Left lobe of liver (tissue), 2 donors: ENCODE data around the gene ZNF507. TPM values are rescaled to one million over a fixed set of nuclear protein-coding genes. Genes with fewer than 3 reads are reported as not detected.
A peak's percentile ranks its signal among the peaks of the same experiment; 100 is the strongest.
"Not testable (repeated sequence)": the region's sequence is repeated elsewhere in the genome, so short reads cannot be mapped to it uniquely, and the experiment has no call there.

Experiments used
- ATAC-seq: fragments of 200-7000 bp; cut with Tn5 transposase; one replicate; pipeline ENCODE4 v1.9.1; 2020; ENCODE audit warnings: mild to moderate bottlenecking, moderate library complexity
- DNase-seq: peaks from one replicate; pipeline ENCODE4 v3.0.0-alpha.2; 2020; ENCODE audit warnings: low spot score
- total RNA-seq: library from RNA; stranded (reverse); gene quantifications from one replicate; pipeline ENCODE4 v1.2.1, GENCODE V29; 2021
- donor health status: DM: no; HTN: no; CAD: no; lungs with moderate emphysema.
- donor health status: DM: no; HTN: yes; CAD: no.

The ZNF507 gene
- total RNA-seq, 1 donor from 2014 or later: 7.6 TPM

GRCh38 chr19:32406161-32407003 lies 61.0 kb downstream of the ZNF507 start:
- DNase-seq (no peak), ATAC-seq (no peak)

DNA sequence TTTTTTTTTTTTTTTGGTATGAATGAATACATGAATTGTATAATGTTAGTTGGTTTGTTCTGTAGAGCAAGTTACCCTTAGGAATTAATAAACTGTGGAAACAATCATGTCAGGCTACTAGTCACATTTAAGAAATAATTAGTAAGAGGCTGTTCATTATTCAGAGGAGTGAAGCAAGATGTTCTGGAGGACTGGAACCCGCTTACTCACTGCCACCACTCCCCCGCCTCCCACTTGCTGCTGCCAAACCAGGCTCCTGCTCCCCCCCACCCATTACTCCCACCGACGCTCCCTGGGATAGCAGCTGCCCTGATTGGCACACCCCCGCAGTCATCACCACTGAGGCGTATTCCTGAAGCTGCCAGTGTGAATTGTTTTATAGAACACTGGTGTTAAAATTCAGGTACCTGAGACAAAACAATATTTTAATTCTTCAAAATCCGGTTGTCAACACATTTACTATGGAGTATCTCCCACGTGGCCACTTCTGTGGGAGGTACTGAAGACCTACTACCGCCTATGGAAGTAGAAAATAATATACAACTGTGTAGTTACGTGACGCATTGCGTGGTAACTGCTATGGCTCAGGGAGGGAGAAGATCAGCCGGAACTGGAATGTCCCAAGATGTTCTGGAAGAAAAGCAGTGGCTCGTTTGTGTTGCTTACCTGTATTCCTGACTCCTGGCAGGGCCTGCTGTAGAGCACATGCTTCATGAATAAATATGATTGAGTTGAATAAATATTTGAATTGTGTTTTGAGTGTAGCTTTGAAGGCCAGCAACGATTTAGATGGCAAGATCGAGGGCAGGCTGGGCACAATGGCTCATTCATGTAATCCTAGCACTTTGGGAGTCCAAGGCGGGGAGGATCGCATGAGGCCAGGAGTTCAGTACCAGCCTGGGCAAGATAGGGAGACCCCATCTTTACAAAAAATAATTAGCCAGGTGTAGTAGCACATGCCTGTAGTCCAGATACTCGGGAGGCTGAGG lies 61.9 kb downstream of the ZNF507 start:
- ATAC-seq (no peak), DNase-seq (no peak)

DNA sequence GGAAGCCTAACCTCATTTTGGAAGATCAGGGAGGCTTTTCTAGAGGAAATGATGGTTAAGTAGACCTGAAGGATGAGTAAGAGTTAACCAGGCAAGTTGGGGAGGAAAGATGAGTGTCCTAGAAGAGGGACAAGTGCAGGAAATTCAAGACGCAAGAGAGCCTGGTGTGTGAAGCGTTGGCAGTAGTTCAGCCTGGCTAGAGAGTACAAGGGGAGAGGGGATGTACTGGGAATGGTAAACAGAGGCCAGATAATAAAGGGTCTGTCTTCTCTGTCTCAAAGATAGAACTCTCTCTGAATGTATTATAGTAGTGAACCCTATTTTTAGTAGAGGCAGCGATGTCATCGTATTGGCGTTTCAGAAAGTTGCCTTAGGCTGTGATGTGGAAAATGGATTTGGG lies 69.8 kb downstream of the ZNF507 start:
- DNase-seq: no peak
- ATAC-seq: no peak

DNA sequence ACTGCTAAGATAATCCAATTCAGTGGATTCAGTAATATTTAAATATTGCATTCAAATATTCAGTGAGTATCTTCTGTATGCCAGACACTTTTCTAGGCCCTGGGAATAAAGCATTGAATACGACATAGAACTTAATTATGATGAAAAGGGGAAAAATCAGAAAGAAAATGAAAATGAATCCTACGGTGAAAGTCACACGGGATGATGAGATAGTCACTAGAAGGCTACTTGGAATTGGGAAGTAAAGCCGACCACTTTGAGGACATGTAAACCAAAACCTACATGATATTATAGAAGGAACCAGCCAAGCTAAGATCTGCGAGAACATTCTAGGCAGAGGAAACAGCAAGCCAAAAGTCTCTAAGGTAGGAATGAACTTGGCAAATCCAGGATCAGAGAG lies 70.3 kb downstream of the ZNF507 start:
- ATAC-seq (no peak), DNase-seq (no peak)

GRCh38 chr19:32416749-32417456 lies 71.5 kb downstream of the ZNF507 start:
- ATAC-seq (no peak), DNase-seq (no peak)

GRCh38 chr19:32418155-32418554 lies 72.7 kb downstream of the ZNF507 start:
- DNase-seq (no peak), ATAC-seq (no peak)

DNA sequence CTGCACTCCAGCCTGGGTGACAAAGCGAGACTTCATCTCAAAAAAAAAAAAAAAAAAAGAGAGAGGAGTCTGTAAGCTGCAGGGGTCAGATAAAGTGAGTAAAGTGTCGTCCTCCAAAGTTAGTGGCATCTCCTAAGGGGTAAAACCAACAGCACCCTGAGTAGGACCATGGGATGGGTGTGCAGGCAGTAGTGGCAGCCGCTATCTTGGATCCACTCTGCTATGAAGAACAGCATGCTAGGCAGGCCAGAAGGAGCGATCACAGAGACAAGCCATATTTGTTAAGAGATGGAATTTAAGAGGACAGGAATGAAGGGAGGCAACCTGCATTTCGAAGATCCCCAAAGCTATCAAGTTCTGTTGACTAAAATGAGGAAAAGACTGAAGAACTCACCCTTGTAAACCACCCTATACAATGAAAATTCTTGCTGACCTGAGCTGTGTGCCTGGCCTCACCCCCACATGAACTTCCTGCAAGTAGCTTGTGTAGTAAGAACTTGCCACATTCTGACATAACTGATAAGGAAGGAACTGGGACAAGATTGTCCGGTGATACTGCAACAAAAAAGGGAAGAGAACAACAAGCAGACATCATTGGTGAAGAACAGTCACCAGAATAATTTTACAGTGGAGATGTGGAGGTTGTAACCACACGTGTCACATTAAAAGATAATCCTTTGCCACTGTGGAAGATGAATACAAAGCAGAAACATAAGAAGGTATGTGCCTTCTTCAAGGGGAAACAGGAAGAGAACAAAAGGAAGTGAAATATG lies 76.4 kb downstream of the ZNF507 start:
- peak; percentile 62 for ATAC-seq
- no peak for DNase-seq

DNA sequence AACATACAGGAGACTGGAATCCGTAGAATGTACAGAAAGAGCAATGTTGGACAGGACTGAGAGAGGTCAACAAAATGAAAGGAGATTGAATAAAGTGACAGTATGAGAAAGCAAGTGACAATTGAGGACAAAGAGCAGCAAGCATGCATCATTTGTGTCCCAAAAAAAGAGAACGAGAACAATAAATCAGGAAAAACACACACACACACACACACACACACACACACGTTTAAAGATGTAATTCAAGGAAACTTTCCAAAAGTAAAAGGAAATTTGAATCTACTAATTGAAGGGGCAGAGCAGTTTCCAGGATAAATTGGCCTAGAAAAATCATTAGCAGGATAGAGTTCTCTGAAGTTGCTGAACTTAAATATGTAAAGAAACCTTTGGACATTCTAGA lies 77.0 kb downstream of the ZNF507 start:
- no peak for ATAC-seq
- no peak for DNase-seq

- not testable (repeated sequence) for DNase-seq, ATAC-seq
Observed at GRCh38 chr19:32423944-32424343, 78.5 kb downstream of the ZNF507 start.

DNA sequence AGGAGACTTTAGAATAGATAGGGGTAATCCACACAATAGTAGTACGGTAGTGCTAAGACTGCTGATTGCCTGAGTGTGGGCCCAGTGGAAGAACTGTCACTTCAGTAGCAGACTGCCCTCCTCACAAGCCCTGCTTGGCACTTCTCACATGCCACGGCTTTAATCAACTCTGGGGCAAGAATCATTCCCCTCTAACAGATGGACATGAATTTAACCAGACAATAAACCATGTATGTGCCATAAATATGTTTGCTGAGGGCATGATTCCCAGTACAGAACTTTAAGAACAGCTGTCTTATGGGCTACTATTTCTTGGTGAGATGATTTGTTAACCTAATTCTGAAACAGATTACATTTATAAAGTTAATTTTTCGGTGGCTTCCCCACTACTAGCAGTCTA lies 82.1 kb downstream of the ZNF507 start:
- no peak for ATAC-seq

GRCh38 chr19:32436692-32437091 lies 91.3 kb downstream of the ZNF507 start:
- DNase-seq: no peak
- no peak for ATAC-seq

More for the DNA sequence above, 82.1 kb downstream of the ZNF507 start:
- no peak for DNase-seq

GRCh38 chr19:32437096-32437495 lies 91.7 kb downstream of the ZNF507 start:
- no peak for ATAC-seq
- no peak for DNase-seq

Other genes with a start within 250 kb of the ZNF507 start
- 12.8 TPM for gene DPY19L3, start 60.2 kb downstream of the ZNF507 start, total RNA-seq
- 32.7 TPM for gene PDCD5, start 235.6 kb downstream of the ZNF507 start, total RNA-seq